B cell (primary cell): ENCODE data around the gene HCFC2. TPM values are rescaled to one million over a fixed set of nuclear protein-coding genes. Genes with fewer than 3 reads are reported as not detected.
A peak's percentile ranks its signal among the peaks of the same experiment; 100 is the strongest.
"Not testable (repeated sequence)": the region's sequence is repeated elsewhere in the genome, so short reads cannot be mapped to it uniquely, and the experiment has no call there.

Experiments
- ATAC-seq: fragments of 200-7000 bp; cut with Tn5 transposase; one replicate; pipeline ENCODE4 v1.10.0; 2021; ENCODE audit warnings: low read depth, mild to moderate bottlenecking, moderate number of reproducible peaks, moderate library complexity
- CTCF ChIA-PET: fragments of 350-600 bp; sonication (Branson Sonifier 250); formaldehyde crosslinking; loops from one replicate; lab custom pipeline; 2021; ENCODE audit warnings: antibody characterized with exemption, inconsistent platforms; lab: Charles Lee
- POLR2A ChIA-PET: fragments of 350-600 bp; sonication (Branson Sonifier 250); formaldehyde crosslinking; loops from one replicate; lab custom pipeline; 2021; ENCODE audit warnings: antibody characterized with exemption; lab: Charles Lee
- DNase-seq: peaks from one replicate; pipeline ENCODE4 v3.0.0; 2013
- H2AFZ ChIP-seq: 2 replicates; pipeline ENCODE4 v1.6.1; 2012; ENCODE audit warnings: mild to moderate bottlenecking, low read depth, low read length; ENCODE audit not compliant: insufficient read depth, poor library complexity, severe bottlenecking
- H3K27ac ChIP-seq, 2 donors: 1 replicate in 1 of 2; 2 replicates in 1 of 2; pipeline ENCODE4 v1.5.1; 2012 to 2013; ENCODE audit warnings: low read length in 2 of 2, mild to moderate bottlenecking in 2 of 2, moderate library complexity in 1 of 2
- H3K27me3 ChIP-seq, 4 experiments: fragments of 200-600 bp in 1 of 4; sonication (generic) in 1 of 4; replicated peaks in 1 of 4; 1 replicate in 2 of 4; 2 replicates in 2 of 4; pipeline versions ENCODE4 v1.6.1 to v1.7.0; 2013 to 2016; ENCODE audit warnings: low read length in 3 of 4, mild to moderate bottlenecking in 2 of 4, mixed read lengths in 1 of 4, moderate library complexity in 1 of 4; ENCODE audit not compliant: insufficient read depth in 4 of 4, control insufficient read depth in 3 of 4; ENCODE audit errors: control extremely low read depth in 1 of 4
- H3K36me3 ChIP-seq, 2 experiments: replicated peaks in 1 of 2; 1 replicate in 1 of 2; 2 replicates in 1 of 2; pipeline versions ENCODE4 v1.6.1 to v1.7.1; 2013; ENCODE audit warnings: low read length in 1 of 2; ENCODE audit not compliant: insufficient read depth in 2 of 2, control insufficient read depth in 1 of 2; ENCODE audit errors: control extremely low read depth in 1 of 2, extremely low read depth in 1 of 2
- H3K4me1 ChIP-seq, 2 donors: fragments of 200-600 bp in 1 of 2; sonication (generic) in 1 of 2; 1 replicate in 1 of 2; 2 replicates in 1 of 2; pipeline versions ENCODE4 v1.5.1 to v1.6.1; 2013 to 2017; ENCODE audit warnings: low read length in 2 of 2; ENCODE audit not compliant: control insufficient read depth in 2 of 2, insufficient read depth in 2 of 2
- H3K4me2 ChIP-seq: replicated peaks from 2 replicates; pipeline ENCODE3; 2012; ENCODE audit warnings: mild to moderate bottlenecking, low read depth, low read length; ENCODE audit not compliant: poor library complexity, severe bottlenecking
- H3K4me3 ChIP-seq, 5 experiments: fragments of 200-600 bp in 1 of 5; sonication (generic) in 1 of 5; 1 replicate in 3 of 5; 2 replicates in 2 of 5; pipeline versions ENCODE4 v1.5.1 to v1.7.0; 2011 to 2016; ENCODE audit warnings: low read length in 4 of 5, mild to moderate bottlenecking in 4 of 5, low read depth in 2 of 5, control low read depth in 1 of 5, moderate library complexity in 1 of 5; ENCODE audit not compliant: insufficient read depth in 1 of 5; ENCODE audit errors: control extremely low read depth in 1 of 5, extremely low read depth in 1 of 5
- H3K79me2 ChIP-seq: fragments of 200-600 bp; sonication (generic); one replicate; pipeline ENCODE4 v1.6.0; 2016; ENCODE audit warnings: low read length; ENCODE audit not compliant: control insufficient read depth, insufficient read depth
- H3K9ac ChIP-seq: fragments of 200-600 bp; sonication (generic); 2 replicates; pipeline ENCODE4 v1.6.1; 2017; ENCODE audit warnings: mild to moderate bottlenecking, low read length, moderate library complexity
- H3K9me3 ChIP-seq, 3 donors: one replicate each; pipeline versions ENCODE4 v1.6.1 to v1.7.1; 2013; ENCODE audit warnings: low read length in 2 of 3; ENCODE audit not compliant: control insufficient read depth in 2 of 3, insufficient read depth in 1 of 3; ENCODE audit errors: control extremely low read depth in 1 of 3
- H4K20me1 ChIP-seq: 2 replicates; pipeline ENCODE4 v1.6.0; 2012; ENCODE audit warnings: mild to moderate bottlenecking, low read length; ENCODE audit not compliant: insufficient read depth, control insufficient read depth, poor library complexity, severe bottlenecking
- H3K27ac Mint-ChIP-seq: one replicate; pipeline ENCODE4 v1.8.0; 2021; ENCODE audit warnings: mixed read lengths
- H3K27me3 Mint-ChIP-seq: one replicate; pipeline ENCODE4 v1.8.0; 2021; ENCODE audit warnings: mixed read lengths
- H3K4me1 Mint-ChIP-seq: one replicate; pipeline ENCODE4 v1.8.0; 2021; ENCODE audit warnings: mixed read lengths
- H3K4me3 Mint-ChIP-seq: one replicate; pipeline ENCODE4 v1.8.0; 2021; ENCODE audit warnings: mixed read lengths
- H3K9me3 Mint-ChIP-seq: one replicate; pipeline ENCODE4 v1.8.0; 2022; ENCODE audit warnings: mixed read lengths; ENCODE audit not compliant: insufficient read depth
- CTCF ChIP-seq: fragments of 200-600 bp; IDR thresholded peaks from one replicate; pipeline ENCODE4 v1.8.0; 2022; ENCODE audit warnings: antibody characterized with exemption, mild to moderate bottlenecking
- EZH2 ChIP-seq: IDR thresholded peaks from 2 replicates; pipeline ENCODE4 v1.6.1; 2012; ENCODE audit warnings: borderline replicate concordance, low read depth, mild to moderate bottlenecking, moderate library complexity, low read length; ENCODE audit not compliant: insufficient read depth, poor library complexity, severe bottlenecking
- WGBS: methylation state at CpG from one replicate; pipeline ENCODE4 v1.1.5; 2013; ENCODE audit warnings: missing lambda C conversion rate; ENCODE audit not compliant: insufficient coverage; 5-methylcytosine and 5-hydroxymethylcytosine counted together
- intact Hi-C: fragments of 100-400 bp; cut with micrococcal nuclease; formaldehyde crosslinking; loops from one replicate; pipeline ENCODE4 v1.10.0; 2022
- polyA plus RNA-seq: library from polyadenylated mRNA; depleted of rRNA; stranded (reverse); fragments of >200 nt; gene quantifications from 2 replicates; pipeline ENCODE4 v1.2.3, GENCODE V29; 2012
- total RNA-seq, 2 donors: library from RNA; stranded (reverse); fragments of 120-200 nt in 1 of 2; gene quantifications; 1 replicate in 1 of 2; 2 replicates in 1 of 2; pipeline versions ENCODE4 v1.2.3 to v1.2.4, GENCODE V29; 2013 to 2022

Gene HCFC2
- total and polyA plus RNA-seq, 2 donors (not counting 1 experiment from before 2014, with no cell fraction given) = 8.2 to 10.5 TPM

- DNase-seq = no peak
- no peak overlapping the region for H3K27ac Mint-ChIP-seq
Measured at GRCh38 chr12:104026841-104027599, 37.3 kb upstream of the HCFC2 start.

GRCh38 chr12:104030596-104030995 is 33.7 kb upstream of the HCFC2 start:
- POLR2A ChIA-PET = not testable (repeated sequence)

More at GRCh38 chr12:104026841-104027599, 37.3 kb upstream of the HCFC2 start:
- no peaks in the 10 kb centered on the region for H3K4me1 ChIP-seq
- H3K4me2 ChIP-seq = no peak overlapping the region
- H2AFZ ChIP-seq = no peak overlapping the region
- no peak for ATAC-seq
- H3K27me3 ChIP-seq = peaks cover 0 to 6% (median 0%) of the 10 kb centered on the region in 4 experiments
- Mint-ChIP-seq H3K4me1 (no peaks in the 10 kb centered on the region), H3K27me3 (peaks cover 17% of the 10 kb centered on the region), H3K4me3 (no peak overlapping the region), H3K9me3 (peaks cover 2% of the 10 kb centered on the region)
- H3K27ac ChIP-seq = no peak overlapping the region
- no CpG with 5 or more reads among the region's 5 CpGs for WGBS
- no peak overlapping the region for H3K9ac ChIP-seq
- H3K4me3 ChIP-seq = no peak overlapping the region
- TF ChIP-seq EZH2 (no peak), CTCF (no peak)
- intact Hi-C loops = no loop called here
- H3K79me2 ChIP-seq = no peaks in the 10 kb centered on the region
- POLR2A ChIA-PET = no interaction called here
- no peaks in the 10 kb centered on the region for H3K36me3 ChIP-seq
- CTCF ChIA-PET = no interaction called here
- peaks cover 0 to 8% (median 4%) of the 10 kb centered on the region in 3 donors for H3K9me3 ChIP-seq
- no peaks in the 10 kb centered on the region for H4K20me1 ChIP-seq

GRCh38 chr12:104036143-104036542 is 28.2 kb upstream of the HCFC2 start:
- H3K36me3 ChIP-seq, CTCF ChIA-PET, H2AFZ ChIP-seq, DNase-seq, H3K9ac ChIP-seq, H3K27ac Mint-ChIP-seq, H3K9me3 Mint-ChIP-seq, H3K27me3 ChIP-seq, ATAC-seq, H3K4me3 Mint-ChIP-seq, H3K4me1 Mint-ChIP-seq, H3K27ac ChIP-seq, H4K20me1 ChIP-seq, POLR2A ChIA-PET, H3K9me3 ChIP-seq, H3K79me2 ChIP-seq, H3K4me2 ChIP-seq, H3K4me1 ChIP-seq, intact Hi-C loops, H3K4me3 ChIP-seq: not testable (repeated sequence)
- peaks cover 20% of the 10 kb centered on the region for H3K27me3 Mint-ChIP-seq
- WGBS = no CpG with 5 or more reads among the region's 2 CpGs

More at GRCh38 chr12:104030596-104030995, 33.7 kb upstream of the HCFC2 start:
- CTCF ChIA-PET, H3K4me1 ChIP-seq, H3K9me3 Mint-ChIP-seq, DNase-seq, intact Hi-C loops, H3K36me3 ChIP-seq, H3K27me3 ChIP-seq, H3K79me2 ChIP-seq, H3K4me1 Mint-ChIP-seq, H3K9me3 ChIP-seq, H3K4me3 Mint-ChIP-seq, H3K9ac ChIP-seq, H3K4me3 ChIP-seq, H4K20me1 ChIP-seq, H3K27ac Mint-ChIP-seq, H3K4me2 ChIP-seq, H3K27ac ChIP-seq, H2AFZ ChIP-seq: not testable (repeated sequence)
- no CpG with 5 or more reads among the region's 27 CpGs for WGBS
- peaks cover 29% of the 10 kb centered on the region for H3K27me3 Mint-ChIP-seq
- ATAC-seq = peak; percentile 33
